Ectodermal cell (in vitro differentiated cells): ENCODE results near the gene HTRA3.

Experiments
- H3K27ac ChIP-seq: 2 replicates; pipeline ENCODE4 v1.7.0; 2013; ENCODE audit warnings: mild to moderate bottlenecking, low read depth, low read length; ENCODE audit not compliant: insufficient read depth, poor library complexity, severe bottlenecking
- H3K27me3 ChIP-seq: 2 replicates; pipeline ENCODE4 v1.7.0; 2013; ENCODE audit warnings: mild to moderate bottlenecking, low read length; ENCODE audit not compliant: insufficient read depth, control insufficient read depth, poor library complexity, severe bottlenecking
- H3K36me3 ChIP-seq: one replicate; pipeline ENCODE4 v1.7.0; 2013; ENCODE audit warnings: low read length; ENCODE audit not compliant: control insufficient read depth, insufficient read depth
- H3K4me1 ChIP-seq: one replicate; pipeline ENCODE4 v1.7.0; 2013; ENCODE audit warnings: low read length; ENCODE audit not compliant: control insufficient read depth, insufficient read depth
- H3K4me3 ChIP-seq: 2 replicates; pipeline ENCODE4 v1.7.0; 2013; ENCODE audit warnings: low read depth, low read length, control low read depth; ENCODE audit not compliant: insufficient read depth
- H3K9me3 ChIP-seq: 2 replicates; pipeline ENCODE4 v1.7.0; 2013; ENCODE audit warnings: mild to moderate bottlenecking, low read length, moderate library complexity; ENCODE audit not compliant: control insufficient read depth
- WGBS, 2 experiments: methylation state at CpG; one replicate each; pipeline ENCODE4 v1.1.7; 2013; ENCODE audit warnings: missing lambda C conversion rate in 2 of 2; 5-methylcytosine and 5-hydroxymethylcytosine counted together

Gene HTRA3

GRCh38 chr4:8227201-8227770, 42.3 kb upstream of the HTRA3 start:
- Histone ChIP-seq H3K27ac (no peak overlapping the region), H3K4me1 (peaks cover 19% of the 10 kb centered on the region), H3K9me3 (no peaks in the 10 kb centered on the region), H3K36me3 (no peaks in the 10 kb centered on the region), H3K4me3 (no peak overlapping the region), H3K27me3 (no peaks in the 10 kb centered on the region)
- 95% methylated on average over 31 of the region's 31 CpGs for WGBS, 2 experiments

DNA sequence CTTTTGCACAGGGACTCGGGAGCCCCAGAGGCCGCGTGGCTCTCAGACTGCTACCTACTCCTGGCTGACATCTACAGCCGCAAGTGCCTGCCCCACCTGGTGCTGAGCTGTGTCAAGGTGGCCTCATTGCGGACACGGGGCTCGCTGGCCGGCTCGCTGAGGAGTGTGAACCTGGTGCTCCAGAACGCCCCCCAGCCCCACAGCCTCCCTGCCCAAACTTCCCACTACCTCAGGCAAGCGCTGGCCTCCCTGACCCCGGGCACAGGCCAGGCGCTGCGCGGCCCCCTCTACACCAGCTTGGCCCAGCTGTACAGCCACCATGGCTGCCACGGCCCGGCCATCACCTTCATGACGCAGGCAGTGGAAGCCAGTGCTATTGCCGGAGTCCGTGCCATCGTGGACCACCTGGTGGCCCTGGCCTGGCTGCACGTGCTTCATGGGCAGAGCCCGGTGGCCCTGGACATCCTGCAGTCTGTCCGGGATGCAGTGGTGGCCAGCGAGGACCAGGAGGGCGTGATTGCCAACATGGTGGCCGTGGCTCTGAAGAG, 41.7 kb upstream of the HTRA3 start:
- Histone ChIP-seq H3K4me1 (peaks cover 19% of the 10 kb centered on the region), H3K9me3 (no peaks in the 10 kb centered on the region), H3K27me3 (no peaks in the 10 kb centered on the region), H3K27ac (no peak overlapping the region), H3K4me3 (no peak overlapping the region), H3K36me3 (no peaks in the 10 kb centered on the region)
- 94% methylated on average over 27 of the region's 27 CpGs for WGBS, 2 experiments

DNA sequence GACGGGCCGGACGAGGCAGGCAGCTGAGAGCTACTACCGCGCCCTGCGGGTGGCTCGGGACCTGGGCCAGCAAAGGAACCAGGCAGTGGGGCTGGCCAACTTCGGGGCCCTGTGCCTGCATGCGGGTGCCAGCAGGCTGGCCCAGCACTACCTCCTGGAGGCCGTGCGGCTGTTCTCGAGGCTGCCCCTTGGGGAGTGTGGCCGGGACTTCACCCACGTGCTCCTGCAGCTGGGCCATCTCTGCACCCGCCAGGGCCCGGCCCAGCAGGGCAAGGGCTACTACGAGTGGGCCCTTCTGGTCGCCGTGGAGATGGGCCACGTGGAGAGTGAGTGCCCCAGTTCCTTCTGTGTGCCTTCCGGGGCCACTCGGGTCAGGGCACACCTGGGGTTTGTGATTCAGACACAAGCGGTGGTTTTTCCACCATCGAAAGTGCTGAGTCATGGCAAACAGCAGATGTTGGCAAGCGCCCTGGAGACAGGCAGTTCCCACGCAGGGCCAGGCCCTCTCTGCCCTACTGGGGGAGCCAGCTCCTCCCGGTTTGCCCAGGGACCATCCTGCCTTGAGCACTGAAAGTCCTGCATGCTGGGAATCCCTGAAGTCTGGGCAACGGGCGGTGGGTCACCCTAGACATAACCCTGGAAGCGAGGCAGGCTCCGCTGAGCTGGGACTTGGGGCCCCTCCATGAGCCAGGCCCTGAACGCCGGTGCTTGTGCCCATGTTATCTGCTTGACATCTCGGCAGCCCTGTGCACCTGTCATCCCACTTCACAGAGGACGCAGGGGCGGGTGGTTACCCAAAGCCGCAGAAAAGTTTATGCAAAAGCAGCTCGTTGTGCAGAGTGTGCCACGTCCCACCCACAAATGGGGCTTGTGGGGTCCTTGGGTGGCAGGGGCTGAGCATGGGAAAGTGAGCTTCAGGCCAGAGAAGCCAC, 41.0 kb upstream of the HTRA3 start:
- 88 to 89% methylated on average over 39 of the region's 39 CpGs for WGBS, 2 experiments
- Histone ChIP-seq H3K9me3 (no peaks in the 10 kb centered on the region), H3K36me3 (no peaks in the 10 kb centered on the region), H3K4me1 (peaks cover 19% of the 10 kb centered on the region), H3K4me3 (no peak overlapping the region), H3K27ac (no peak overlapping the region), H3K27me3 (no peaks in the 10 kb centered on the region)

DNA sequence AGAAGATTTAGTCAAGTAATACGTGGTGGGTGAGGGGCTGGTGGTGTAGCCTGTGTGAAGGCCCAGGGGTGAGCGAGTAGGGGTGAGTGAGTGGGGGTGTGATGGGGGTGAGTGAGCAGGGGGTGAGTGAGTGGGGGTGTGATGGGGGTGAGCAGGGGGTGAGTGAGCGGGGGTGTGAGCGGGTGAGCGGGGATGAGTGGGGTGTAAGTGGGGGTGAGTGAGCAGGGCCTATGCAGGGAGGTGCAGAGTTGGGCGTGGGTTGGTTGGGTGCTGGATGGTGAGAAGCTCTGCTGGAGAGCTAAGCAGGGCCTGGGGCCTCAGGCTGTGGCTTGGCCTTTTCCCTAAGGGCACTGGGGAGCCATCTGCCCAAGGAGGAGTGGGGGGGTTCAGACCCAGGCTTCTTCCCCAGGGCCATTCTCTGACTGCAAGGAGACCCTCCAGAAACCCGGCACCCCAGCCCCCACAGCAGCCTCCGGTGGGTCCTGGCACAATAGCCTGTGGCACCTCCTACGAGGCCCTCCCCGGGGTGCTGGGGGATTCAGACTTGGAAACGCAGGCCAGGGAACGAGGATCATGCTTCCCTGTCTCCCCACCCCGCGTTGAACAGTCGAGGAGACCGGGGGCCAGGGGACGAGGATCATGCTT, 40.1 kb upstream of the HTRA3 start:
- H3K27me3 ChIP-seq, result no peaks in the 10 kb centered on the region
- no peaks in the 10 kb centered on the region for H3K36me3 ChIP-seq
- no peak overlapping the region for H3K27ac ChIP-seq
- peaks cover 19% of the 10 kb centered on the region for H3K4me1 ChIP-seq
- 91% methylated on average over 17 of the region's 17 CpGs for WGBS, 2 experiments
- no peak overlapping the region for H3K4me3 ChIP-seq
- no peaks in the 10 kb centered on the region for H3K9me3 ChIP-seq

DNA sequence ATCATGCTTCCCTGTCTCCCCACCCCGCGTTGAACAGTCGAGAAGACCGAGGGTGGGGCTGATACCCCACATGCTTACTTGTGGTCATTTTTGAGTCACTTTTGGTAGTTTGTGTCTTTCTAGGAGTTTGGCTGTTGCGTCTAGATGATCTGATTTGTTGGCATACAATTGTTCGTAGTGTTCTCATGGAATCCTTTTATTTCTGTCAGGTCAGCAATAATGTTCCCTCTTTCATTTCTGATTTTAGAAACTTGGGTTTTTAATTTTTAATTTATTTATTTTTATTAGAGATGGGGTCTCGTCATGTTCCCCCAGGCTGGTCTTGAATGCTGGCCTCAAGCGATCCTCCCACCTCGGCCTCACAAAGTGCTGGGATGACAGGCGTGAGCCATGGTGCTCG, 39.5 kb upstream of the HTRA3 start:
- Histone ChIP-seq H3K27me3 (no peaks in the 10 kb centered on the region), H3K4me3 (no peak overlapping the region), H3K4me1 (peaks cover 19% of the 10 kb centered on the region), H3K36me3 (no peaks in the 10 kb centered on the region), H3K27ac (no peak overlapping the region), H3K9me3 (no peaks in the 10 kb centered on the region)
- 95 to 96% methylated on average over 11 of the region's 11 CpGs for WGBS, 2 experiments

DNA sequence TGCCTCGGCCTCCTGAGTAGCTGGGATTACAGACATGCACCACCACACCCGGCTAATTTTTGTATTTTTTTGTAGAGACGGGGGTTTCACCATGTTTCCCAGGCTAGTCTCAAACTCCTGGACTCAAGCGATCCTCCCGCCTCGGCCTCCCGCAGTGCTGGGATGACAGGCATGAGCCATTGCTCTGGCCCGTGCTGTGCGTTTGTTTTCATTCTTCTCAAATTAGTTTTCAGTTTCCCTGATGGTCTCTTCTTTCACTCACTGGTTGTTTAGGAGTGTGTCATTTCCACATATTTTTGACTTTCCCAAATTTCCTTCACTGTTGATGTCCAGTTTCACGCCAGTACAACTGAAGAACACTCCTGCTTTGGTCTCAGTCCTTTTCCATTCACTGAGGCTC, 38.7 kb upstream of the HTRA3 start:
- H3K4me1 ChIP-seq, result peaks cover 10% of the 10 kb centered on the region
- H3K27ac ChIP-seq, result no peak overlapping the region
- no peaks in the 10 kb centered on the region for H3K27me3 ChIP-seq
- 88 to 94% methylated on average over 10 of the region's 10 CpGs for WGBS, 2 experiments
- no peaks in the 10 kb centered on the region for H3K36me3 ChIP-seq
- no peaks in the 10 kb centered on the region for H3K9me3 ChIP-seq
- H3K4me3 ChIP-seq, result no peak overlapping the region

- H3K4me1 ChIP-seq, result peaks cover 4% of the 10 kb centered on the region
- H3K9me3 ChIP-seq, result no peaks in the 10 kb centered on the region
- no peaks in the 10 kb centered on the region for H3K27me3 ChIP-seq
- no peak overlapping the region for H3K4me3 ChIP-seq
- H3K27ac ChIP-seq, result no peak overlapping the region
- no peaks in the 10 kb centered on the region for H3K36me3 ChIP-seq
- WGBS, 2 experiments, result 87% methylated on average over 21 of the region's 21 CpGs
These were observed 38.0 kb upstream of the HTRA3 start for GRCh38 chr4:8231551-8232049.

DNA sequence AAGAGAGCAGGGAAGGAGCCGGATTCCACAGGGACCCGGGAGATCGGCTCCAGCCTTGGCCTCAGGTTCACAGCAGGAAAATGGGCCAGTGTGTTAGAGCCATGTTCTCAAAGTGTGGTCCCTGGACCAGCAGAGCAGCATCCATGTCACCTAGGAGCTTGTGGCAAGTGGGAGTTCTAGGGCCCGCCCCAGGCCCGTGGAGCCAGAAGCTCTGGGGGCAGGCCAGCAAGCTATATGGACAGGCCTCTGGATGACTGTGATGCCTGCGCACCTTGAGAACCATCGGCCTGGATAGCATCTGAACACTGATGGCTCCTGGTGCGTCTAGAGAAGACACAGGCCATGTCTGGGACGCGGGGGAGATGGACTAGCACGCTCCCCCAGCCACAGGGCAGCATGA, 36.8 kb upstream of the HTRA3 start:
- Histone ChIP-seq H3K36me3 (no peaks in the 10 kb centered on the region), H3K27ac (no peak overlapping the region), H3K9me3 (no peaks in the 10 kb centered on the region), H3K4me1 (peaks cover 4% of the 10 kb centered on the region), H3K4me3 (no peak overlapping the region), H3K27me3 (no peaks in the 10 kb centered on the region)
- WGBS, 2 experiments, result 94 to 95% methylated on average over 11 of the region's 11 CpGs

DNA sequence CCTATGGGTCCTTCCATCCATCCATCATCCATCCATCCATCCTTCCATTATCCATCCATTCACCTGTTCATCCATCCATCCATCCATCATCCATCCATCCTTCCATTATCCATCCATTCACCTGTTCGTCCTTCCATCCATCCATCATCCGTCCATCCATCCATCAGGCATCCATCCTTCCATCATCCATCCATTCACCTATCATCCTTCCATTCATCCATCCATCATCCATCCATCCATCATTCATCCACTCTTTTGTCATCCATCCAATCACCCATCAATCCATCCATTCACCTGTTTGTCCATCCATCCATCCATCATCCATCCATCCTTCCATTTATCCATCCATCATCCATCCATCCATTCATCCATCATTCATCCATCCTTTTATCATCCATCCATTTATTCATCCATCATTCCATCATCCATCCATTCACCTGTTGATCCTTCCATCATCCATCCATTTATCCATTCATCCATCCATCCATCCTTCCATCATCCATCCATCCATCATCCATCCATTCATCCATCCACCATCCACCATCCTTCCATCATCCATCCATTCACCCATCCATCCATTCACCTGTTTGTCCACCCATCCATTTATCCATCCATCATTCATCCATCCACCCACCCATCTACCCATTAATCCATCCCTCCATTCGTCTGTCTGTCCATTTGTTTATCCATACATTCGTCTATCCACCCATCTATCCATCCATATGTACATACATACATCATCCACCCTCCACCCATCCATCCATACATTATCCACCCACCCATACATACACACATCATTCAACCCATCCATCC, 35.7 kb upstream of the HTRA3 start:
- Histone ChIP-seq H3K27ac (no peak overlapping the region), H3K4me3 (no peak overlapping the region), H3K9me3 (no peaks in the 10 kb centered on the region), H3K4me1 (peaks cover under 1% of the 10 kb centered on the region), H3K27me3 (no peaks in the 10 kb centered on the region), H3K36me3 (no peaks in the 10 kb centered on the region)
- WGBS, 2 experiments, result 87 to 89% methylated on average over 4 of the region's 4 CpGs
